Glutamatergic neuron (in vitro differentiated cells): Measurements from ENCODE around the gene ACAN. TPM values are rescaled to one million over a fixed set of nuclear protein-coding genes. Genes with fewer than 3 reads are reported as not detected.

Experiments used
- DNase-seq: peaks from one replicate; pipeline ENCODE4 v3.0.0; 2022
- H3K27ac Mint-ChIP-seq: one replicate; pipeline ENCODE4 v1.8.0; 2020; ENCODE audit warnings: mild to moderate bottlenecking, mixed read lengths, inconsistent platforms; ENCODE audit not compliant: unreplicated experiment
- H3K27me3 Mint-ChIP-seq: one replicate; pipeline ENCODE4 v1.8.0; 2020; ENCODE audit warnings: mild to moderate bottlenecking, moderate library complexity, mixed read lengths, inconsistent platforms; ENCODE audit not compliant: unreplicated experiment
- H3K36me3 Mint-ChIP-seq: one replicate; pipeline ENCODE4 v1.8.0; 2020; ENCODE audit warnings: mild to moderate bottlenecking, mixed read lengths, inconsistent platforms; ENCODE audit not compliant: unreplicated experiment
- H3K4me1 Mint-ChIP-seq: one replicate; pipeline ENCODE4 v1.8.0; 2020; ENCODE audit warnings: mild to moderate bottlenecking, low read depth, mixed read lengths, inconsistent platforms; ENCODE audit not compliant: unreplicated experiment
- H3K4me3 Mint-ChIP-seq: one replicate; pipeline ENCODE4 v1.8.0; 2020; ENCODE audit warnings: mild to moderate bottlenecking, mixed read lengths, inconsistent platforms; ENCODE audit not compliant: unreplicated experiment
- H3K9me3 Mint-ChIP-seq: one replicate; pipeline ENCODE4 v1.8.0; 2020; ENCODE audit warnings: mild to moderate bottlenecking, moderate library complexity, mixed read lengths, inconsistent platforms; ENCODE audit not compliant: unreplicated experiment
- total RNA-seq: library from RNA; stranded (reverse); fragmentation: NEBNext Ultra II Directional; extraction: Animal tissue kit (Norgen Biotek cat#: 25700); gene quantifications from one replicate; pipeline ENCODE4 v1.2.1, GENCODE V29; 2021; ENCODE audit not compliant: unreplicated experiment
- TF ChIP-seq, protein P1 (sequence below): fragments of 200-600 bp; sonication (generic); IDR thresholded peaks from one replicate; pipeline ENCODE4 v1.5.0; 2021; ENCODE audit not compliant: partially characterized antibody, unreplicated experiment

Gene ACAN
- total RNA-seq, 1 donor from 2014 or later, result 0.05 TPM

GRCh38 chr15:88897142-88897455 is 93.9 kb downstream of the ACAN start:
- Mint-ChIP-seq H3K27ac (no peak overlapping the region), H3K27me3 (peaks cover 12% of the 10 kb centered on the region), H3K4me3 (no peak overlapping the region), H3K4me1 (peaks cover 3% of the 10 kb centered on the region), H3K9me3 (peaks cover 1% of the 10 kb centered on the region), H3K36me3 (no peaks in the 10 kb centered on the region)
- TF ChIP-seq, protein P1, sequence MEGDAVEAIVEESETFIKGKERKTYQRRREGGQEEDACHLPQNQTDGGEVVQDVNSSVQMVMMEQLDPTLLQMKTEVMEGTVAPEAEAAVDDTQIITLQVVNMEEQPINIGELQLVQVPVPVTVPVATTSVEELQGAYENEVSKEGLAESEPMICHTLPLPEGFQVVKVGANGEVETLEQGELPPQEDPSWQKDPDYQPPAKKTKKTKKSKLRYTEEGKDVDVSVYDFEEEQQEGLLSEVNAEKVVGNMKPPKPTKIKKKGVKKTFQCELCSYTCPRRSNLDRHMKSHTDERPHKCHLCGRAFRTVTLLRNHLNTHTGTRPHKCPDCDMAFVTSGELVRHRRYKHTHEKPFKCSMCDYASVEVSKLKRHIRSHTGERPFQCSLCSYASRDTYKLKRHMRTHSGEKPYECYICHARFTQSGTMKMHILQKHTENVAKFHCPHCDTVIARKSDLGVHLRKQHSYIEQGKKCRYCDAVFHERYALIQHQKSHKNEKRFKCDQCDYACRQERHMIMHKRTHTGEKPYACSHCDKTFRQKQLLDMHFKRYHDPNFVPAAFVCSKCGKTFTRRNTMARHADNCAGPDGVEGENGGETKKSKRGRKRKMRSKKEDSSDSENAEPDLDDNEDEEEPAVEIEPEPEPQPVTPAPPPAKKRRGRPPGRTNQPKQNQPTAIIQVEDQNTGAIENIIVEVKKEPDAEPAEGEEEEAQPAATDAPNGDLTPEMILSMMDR, result no peak
- no peak for DNase-seq

- Mint-ChIP-seq H3K4me3 (no peak overlapping the region), H3K27ac (no peak overlapping the region), H3K36me3 (no peaks in the 10 kb centered on the region), H3K4me1 (peaks cover 3% of the 10 kb centered on the region), H3K27me3 (peaks cover 12% of the 10 kb centered on the region), H3K9me3 (peaks cover 1% of the 10 kb centered on the region)
- TF ChIP-seq, protein P1, result no peak
- DNase-seq, result peak; percentile 72
These were observed 94.4 kb downstream of the ACAN start for GRCh38 chr15:88897456-88898194.

- Mint-ChIP-seq H3K27me3 (peaks cover 5% of the 10 kb centered on the region), H3K27ac (no peak overlapping the region), H3K36me3 (no peaks in the 10 kb centered on the region), H3K4me3 (no peak overlapping the region), H3K4me1 (peaks cover 3% of the 10 kb centered on the region), H3K9me3 (peaks cover 1% of the 10 kb centered on the region)
- no peak for DNase-seq
- TF ChIP-seq, protein P1, result no peak
These were observed 95.5 kb downstream of the ACAN start for GRCh38 chr15:88898736-88899135.

GRCh38 chr15:88899251-88899650 is 96.0 kb downstream of the ACAN start:
- DNase-seq, result no peak
- TF ChIP-seq, protein P1, result no peak
- H3K4me3 Mint-ChIP-seq, result no peak overlapping the region
- no peaks in the 10 kb centered on the region for H3K36me3 Mint-ChIP-seq
- H3K27ac Mint-ChIP-seq, result no peak overlapping the region
- H3K27me3 Mint-ChIP-seq, result peaks cover 4% of the 10 kb centered on the region
- H3K9me3 Mint-ChIP-seq, result peaks cover 1% of the 10 kb centered on the region
- peaks cover 3% of the 10 kb centered on the region for H3K4me1 Mint-ChIP-seq

- Mint-ChIP-seq H3K36me3 (no peaks in the 10 kb centered on the region), H3K27me3 (peaks cover 4% of the 10 kb centered on the region), H3K27ac (no peak overlapping the region), H3K4me3 (no peak overlapping the region), H3K9me3 (peaks cover 5% of the 10 kb centered on the region), H3K4me1 (peaks cover 3% of the 10 kb centered on the region)
- no peak for DNase-seq
- TF ChIP-seq, protein P1, result no peak
These were observed 97.2 kb downstream of the ACAN start for GRCh38 chr15:88900309-88900981.
